SK-N-SH (cell line): Measurements from ENCODE around the gene RFX3. TPM values are rescaled to one million over a fixed set of nuclear protein-coding genes. Genes with fewer than 3 reads are reported as not detected.
A peak's percentile ranks its signal among the peaks of the same experiment; 100 is the strongest.

Source experiments
- CTCF ChIA-PET: fragments of 300-600, 350-600 bp; formaldehyde crosslinking; extraction: SDS; loops from one replicate; lab custom pipeline; 2021; lab: Yijun Ruan, JAX
- POLR2A ChIA-PET: fragments of 350-600 bp; sonication (Branson Sonifier 250); formaldehyde crosslinking; extraction: SDS; loops from one replicate; lab custom pipeline; 2020; ENCODE audit warnings: antibody characterized with exemption, inconsistent platforms; lab: Yijun Ruan, JAX
- DNase-seq: peaks from one replicate; pipeline ENCODE4 v3.0.0; 2012
- H2AFZ ChIP-seq: fragments of 200-600 bp; sonication (generic); 2 replicates; pipeline ENCODE4 v1.8.1; 2016; ENCODE audit warnings: antibody characterized with exemption, mild to moderate bottlenecking, low read depth
- H3F3A ChIP-seq: fragments of 200-600 bp; sonication (generic); replicated peaks from 2 replicates; pipeline ENCODE3; 2016; ENCODE audit warnings: antibody characterized with exemption, mild to moderate bottlenecking; ENCODE audit not compliant: insufficient read depth
- H3K27ac ChIP-seq, 2 experiments: fragments of 200-500 bp in 1 of 2; fragments of 200-600 bp in 1 of 2; sonication (Bioruptor generic) in 1 of 2; sonication (generic), shearing (Covaris generic) in 1 of 2; 2 replicates each; pipeline versions ENCODE4 v1.5.1 to v1.6.1; 2014 to 2016; ENCODE audit warnings: low read depth in 2 of 2, inconsistent platforms in 1 of 2, low read length in 1 of 2, mild to moderate bottlenecking in 1 of 2, mixed read lengths in 1 of 2
- H3K27me3 ChIP-seq: fragments of 200-600 bp; sonication (generic), shearing (Covaris generic); 2 replicates; pipeline ENCODE4 v1.6.1; 2016; ENCODE audit warnings: mixed run types; ENCODE audit not compliant: insufficient read depth
- H3K36me3 ChIP-seq, 2 experiments: fragments of 200-500 bp in 1 of 2; fragments of 200-600 bp in 1 of 2; sonication (Bioruptor generic) in 1 of 2; sonication (generic) in 1 of 2; replicated peaks in 1 of 2; 2 replicates each; pipeline versions ENCODE3 to v1.5.1; 2014 to 2016; ENCODE audit warnings: low read length in 1 of 2, mild to moderate bottlenecking in 1 of 2; ENCODE audit not compliant: insufficient read depth in 2 of 2, control insufficient read depth in 1 of 2
- H3K4me1 ChIP-seq, 2 experiments: fragments of 200-500 bp in 1 of 2; fragments of 200-600 bp in 1 of 2; sonication (Bioruptor generic) in 1 of 2; sonication (generic), shearing (Covaris generic) in 1 of 2; 2 replicates each; pipeline versions ENCODE4 v1.5.1 to v1.6.1; 2014 to 2016; ENCODE audit warnings: low read depth in 1 of 2, low read length in 1 of 2, mixed run types in 1 of 2; ENCODE audit not compliant: insufficient read depth in 2 of 2, control insufficient read depth in 1 of 2
- H3K4me2 ChIP-seq: fragments of 200-600 bp; sonication (generic), shearing (Covaris generic); 2 replicates; pipeline ENCODE4 v1.6.1; 2017; ENCODE audit warnings: mixed run types
- H3K4me3 ChIP-seq, 2 experiments: fragments of 200-500 bp in 1 of 2; fragments of 200-600 bp in 1 of 2; sonication (Bioruptor generic) in 1 of 2; sonication (generic), shearing (Covaris generic) in 1 of 2; 2 replicates each; pipeline versions ENCODE4 v1.5.1 to v1.8.1; 2014 to 2016; ENCODE audit warnings: low read depth in 2 of 2, inconsistent platforms in 1 of 2, low read length in 1 of 2, mild to moderate bottlenecking in 1 of 2, mixed read lengths in 1 of 2, moderate library complexity in 1 of 2
- H3K79me2 ChIP-seq: fragments of 200-600 bp; sonication (generic); 2 replicates; pipeline ENCODE4 v1.8.1; 2017; ENCODE audit warnings: mild to moderate bottlenecking; ENCODE audit not compliant: insufficient read depth
- H3K9ac ChIP-seq: fragments of 200-600 bp; sonication (generic); 2 replicates; pipeline ENCODE4 v1.6.1; 2017; ENCODE audit warnings: mixed run types
- H3K9me2 ChIP-seq: fragments of 200-600 bp; sonication (generic); 2 replicates; pipeline ENCODE4 v1.6.1; 2017; ENCODE audit warnings: mixed run types
- H3K9me3 ChIP-seq: fragments of 200-600 bp; sonication (generic); 2 replicates; pipeline ENCODE4 v1.6.1; 2017; ENCODE audit warnings: mixed run types, mild to moderate bottlenecking, moderate library complexity
- H4K20me1 ChIP-seq: fragments of 200-600 bp; sonication (generic); 2 replicates; pipeline ENCODE4 v1.6.1; 2017; ENCODE audit warnings: mild to moderate bottlenecking, mixed run types; ENCODE audit not compliant: insufficient read depth
- ELF1 ChIP-seq: IDR thresholded peaks from 2 replicates; pipeline ENCODE4 v1.4.0; 2012
- EP300 ChIP-seq, 2 experiments: IDR thresholded peaks; 2 replicates each; pipeline versions ENCODE4 v1.4.0 to v1.6.1; 2012; ENCODE audit warnings: borderline replicate concordance in 1 of 2, low read depth in 1 of 2, low read length in 1 of 2
- FOXJ3 ChIP-seq: sonication (generic); formaldehyde crosslinking; IDR thresholded peaks from 2 replicates; pipeline ENCODE4 v1.5.1; 2020; ENCODE audit warnings: mild to moderate bottlenecking, missing genetic modification reagents
- GATA2 ChIP-seq: sonication (generic); formaldehyde crosslinking; IDR thresholded peaks from 2 replicates; pipeline ENCODE4 v1.5.0; 2020; ENCODE audit warnings: mild to moderate bottlenecking, missing genetic modification reagents
- IRF3 ChIP-seq: fragments of 150-350 bp; IDR thresholded peaks from 2 replicates; pipeline ENCODE4 v1.6.1; 2016; ENCODE audit warnings: mild to moderate bottlenecking, low read depth, low read length
- REST ChIP-seq: IDR thresholded peaks from 2 replicates; pipeline ENCODE4 v1.6.1; 2012; ENCODE audit warnings: mild to moderate bottlenecking, low read depth, low read length, moderate library complexity
- RFX5 ChIP-seq: IDR thresholded peaks from 2 replicates; pipeline ENCODE4 v1.6.1; 2012; ENCODE audit warnings: mild to moderate bottlenecking, improper control_type of control experiment, low read length
- SIN3A ChIP-seq: IDR thresholded peaks from 2 replicates; pipeline ENCODE4 v1.6.1; 2012; ENCODE audit warnings: low read depth, mild to moderate bottlenecking, low read length, moderate library complexity, borderline replicate concordance
- TEAD4 ChIP-seq: IDR thresholded peaks from 2 replicates; pipeline ENCODE4 v1.4.0; 2012; ENCODE audit warnings: mild to moderate bottlenecking, borderline replicate concordance; ENCODE audit not compliant: insufficient read depth
- USF2 ChIP-seq: fragments of 150-350 bp; IDR thresholded peaks from 2 replicates; pipeline ENCODE4 v1.6.1; 2017; ENCODE audit warnings: antibody characterized with exemption, low read length, low read depth, borderline replicate concordance
- WGBS: methylation state at CpG from one replicate; pipeline ENCODE4 v1.1.6; 2017; ENCODE audit warnings: low lambda C conversion rate; 5-methylcytosine and 5-hydroxymethylcytosine counted together
- polyA plus RNA-seq, 3 experiments: library from polyadenylated mRNA; depleted of rRNA; stranded (reverse); fragments of >200 nt; gene quantifications; 2 replicates each; pipeline ENCODE4 v1.2.3, GENCODE V29; 2012

The RFX3 gene
- polyA plus RNA-seq, 1 of the 3 experiments (the other 2 are of a cell fraction): 1.7 TPM

GRCh38 chr9:3548648-3549047 lies 22.8 kb upstream of the RFX3 start:
- no peak overlapping the region for H3K4me2 ChIP-seq
- no peak overlapping the region for H3K27ac ChIP-seq
- H3K9me2 ChIP-seq: no peaks in the 10 kb centered on the region
- POLR2A ChIA-PET: interaction anchor here (1.8 kb wide), 1 partner anchor 22 kb away, joined by 7 read pairs; no protein-coding TSS in a partner anchor
- H3K27me3 ChIP-seq: no peaks in the 10 kb centered on the region
- CTCF ChIA-PET: no interaction called here
- peaks cover 0 to 3% of the 10 kb centered on the region in 2 experiments; a peak in 2 of 4 replicates for H3K4me1 ChIP-seq
- H4K20me1 ChIP-seq: no peaks in the 10 kb centered on the region
- no peaks in the 10 kb centered on the region for H3F3A ChIP-seq
- H3K4me3 ChIP-seq: no peak overlapping the region
- no peaks in the 10 kb centered on the region for H3K9me3 ChIP-seq
- H3K79me2 ChIP-seq: no peaks in the 10 kb centered on the region
- no peak overlapping the region for H2AFZ ChIP-seq
- DNase-seq: peak; percentile 6
- 46% methylated on average over 1 of the region's 1 CpG for WGBS
- H3K36me3 ChIP-seq: no peaks in the 10 kb centered on the region
- no peak for TF ChIP-seq EP300 (IDR thresholded peaks at IDR 0.05; ENCODE audit: borderline replicate concordance in 1 of 2, low read depth in 1 of 2, low read length in 1 of 2)
- TF ChIP-seq, all 33 proteins: peak for 0
- H3K9ac ChIP-seq: no peak overlapping the region

GRCh38 chr9:3541206-3541605 lies 15.4 kb upstream of the RFX3 start:
- Histone ChIP-seq H3K9me3 (no peaks in the 10 kb centered on the region), H3K9me2 (no peaks in the 10 kb centered on the region), H4K20me1 (no peaks in the 10 kb centered on the region), H3K4me2 (no peak overlapping the region), H3K4me3 (no peak overlapping the region), H2AFZ (no peak overlapping the region), H3K79me2 (no peaks in the 10 kb centered on the region), H3K4me1 (peaks cover 0 to 4% of the 10 kb centered on the region in 2 experiments; a peak in 1 of 4 replicates), H3F3A (no peaks in the 10 kb centered on the region), H3K27ac (no peak overlapping the region), H3K36me3 (no peaks in the 10 kb centered on the region), H3K27me3 (no peaks in the 10 kb centered on the region), H3K9ac (no peak overlapping the region)
- DNase-seq: no peak
- POLR2A ChIA-PET: no interaction called here
- CTCF ChIA-PET: no interaction called here
- 89% methylated on average over 1 of the region's 1 CpG for WGBS
- TF ChIP-seq TEAD4: no peak
- TF ChIP-seq IRF3: no peak
- no peak for TF ChIP-seq FOXJ3 (CRISPR knock-in tag)
- TF ChIP-seq EP300 (IDR thresholded peaks at IDR 0.05; ENCODE audit: borderline replicate concordance in 1 of 2, low read depth in 1 of 2, low read length in 1 of 2): no peak
- TF ChIP-seq SIN3A: no peak
- no peak for TF ChIP-seq REST
- TF ChIP-seq USF2: no peak
- TF ChIP-seq ELF1: no peak
- no peak for TF ChIP-seq GATA2 (CRISPR knock-in tag)
- no peak for TF ChIP-seq RFX5
